GM10847 (cell line): ENCODE results near the gene MAGIX.

Source experiments
- POLR2A ChIP-seq: IDR thresholded peaks from 2 replicates; pipeline ENCODE4 v1.6.1; 2011; ENCODE audit not compliant: insufficient read length; ENCODE audit errors: extremely low read depth

MAGIX gene

DNA sequence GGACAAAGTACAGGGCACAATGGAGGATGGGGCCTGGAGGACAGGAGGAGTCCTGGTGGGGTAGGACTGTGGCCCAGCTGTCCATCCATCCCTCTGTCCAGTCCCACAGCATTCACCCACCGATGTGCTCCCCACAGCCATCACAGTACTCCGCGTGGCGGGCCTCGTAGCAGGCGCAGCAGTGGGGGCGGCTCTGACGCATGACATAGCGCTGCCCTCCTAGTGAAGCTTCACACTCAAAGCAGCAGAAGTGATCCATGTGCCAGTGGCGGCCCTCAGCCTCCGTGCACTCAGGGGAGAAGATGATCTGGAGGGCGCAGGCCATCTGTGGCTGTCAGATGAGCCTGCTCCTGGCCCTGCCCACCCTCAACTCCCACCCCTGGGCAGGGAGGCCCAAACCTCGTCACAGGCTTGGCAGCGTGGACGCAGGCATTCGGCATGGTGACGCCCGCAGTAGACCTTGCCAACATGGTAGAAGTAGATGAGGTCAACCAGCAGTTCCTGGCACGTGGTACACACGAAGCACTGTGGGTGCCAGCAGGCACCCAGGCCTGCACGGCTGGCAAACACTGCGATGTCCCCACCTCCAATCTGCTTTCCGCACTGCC is 15.4 kb downstream of the MAGIX start:
- no peak for TF ChIP-seq POLR2A

DNA sequence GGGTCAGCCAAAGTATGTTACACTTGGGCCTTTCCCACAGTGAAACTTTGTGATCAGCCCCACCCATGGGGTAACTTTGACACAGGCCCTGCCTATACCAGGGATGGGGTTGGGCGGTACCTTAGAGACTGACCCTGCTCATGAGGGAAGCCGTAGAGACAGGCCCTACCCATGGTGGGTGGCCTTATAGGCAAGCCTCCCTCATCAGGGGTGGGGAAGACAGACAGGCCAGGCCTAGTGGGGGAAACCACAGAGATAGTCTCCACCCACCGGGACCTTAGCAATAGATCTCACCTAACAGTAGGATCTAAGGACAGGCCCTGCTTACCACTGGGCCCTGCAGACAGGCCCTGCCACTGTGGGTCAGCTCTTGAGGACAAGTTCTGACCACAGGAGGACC is 16.0 kb downstream of the MAGIX start:
- TF ChIP-seq POLR2A, result no peak

DNA sequence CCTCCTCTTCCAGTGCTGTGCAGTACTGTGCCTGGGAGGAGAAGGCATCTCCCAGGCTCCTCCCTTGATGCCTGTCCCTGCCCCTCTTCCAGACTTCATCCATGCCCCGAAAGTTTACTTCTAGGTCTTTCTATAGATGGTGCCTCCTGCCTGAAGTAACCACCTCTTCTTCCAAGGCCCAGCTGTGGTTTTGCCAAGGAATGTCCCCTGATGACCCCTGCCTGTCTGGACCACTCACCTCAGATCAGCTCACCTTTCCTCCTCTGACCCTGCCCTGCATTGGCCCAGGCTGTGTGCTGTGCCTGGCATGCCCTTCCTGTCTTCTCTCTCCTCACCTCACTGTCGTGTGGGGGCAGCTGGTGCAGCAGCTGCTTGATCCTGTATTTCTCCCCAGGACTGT is 16.8 kb downstream of the MAGIX start:
- TF ChIP-seq POLR2A, result no peak

DNA sequence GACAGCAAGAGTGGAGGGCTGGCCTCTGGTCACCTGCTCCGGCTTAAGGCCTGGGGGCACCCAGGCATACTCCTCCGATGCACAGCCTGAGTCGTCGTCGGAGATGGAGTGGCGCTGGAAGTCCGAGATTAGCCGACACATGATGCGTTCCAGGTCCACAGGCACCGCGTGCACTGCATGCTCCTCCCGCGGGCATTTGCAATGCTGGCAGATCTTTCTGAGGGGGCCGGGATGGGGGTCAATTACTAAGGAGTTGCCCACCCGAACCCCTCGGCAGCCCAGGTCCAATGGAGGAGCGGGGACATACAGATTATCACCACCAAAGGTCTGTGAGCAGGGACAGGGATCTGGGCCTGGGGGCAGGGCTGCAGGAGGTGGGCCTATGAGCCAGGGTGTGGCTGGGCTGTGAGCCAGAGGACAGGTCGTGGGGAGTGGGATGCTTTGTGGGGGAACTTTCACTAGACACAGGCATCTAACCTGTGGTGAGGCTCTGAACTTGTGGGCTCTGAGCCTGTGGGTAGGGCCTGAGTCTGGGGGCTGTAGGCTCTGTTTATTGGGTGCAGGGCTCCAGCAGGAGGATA is 21.2 kb downstream of the MAGIX start:
- no peak for TF ChIP-seq POLR2A

DNA sequence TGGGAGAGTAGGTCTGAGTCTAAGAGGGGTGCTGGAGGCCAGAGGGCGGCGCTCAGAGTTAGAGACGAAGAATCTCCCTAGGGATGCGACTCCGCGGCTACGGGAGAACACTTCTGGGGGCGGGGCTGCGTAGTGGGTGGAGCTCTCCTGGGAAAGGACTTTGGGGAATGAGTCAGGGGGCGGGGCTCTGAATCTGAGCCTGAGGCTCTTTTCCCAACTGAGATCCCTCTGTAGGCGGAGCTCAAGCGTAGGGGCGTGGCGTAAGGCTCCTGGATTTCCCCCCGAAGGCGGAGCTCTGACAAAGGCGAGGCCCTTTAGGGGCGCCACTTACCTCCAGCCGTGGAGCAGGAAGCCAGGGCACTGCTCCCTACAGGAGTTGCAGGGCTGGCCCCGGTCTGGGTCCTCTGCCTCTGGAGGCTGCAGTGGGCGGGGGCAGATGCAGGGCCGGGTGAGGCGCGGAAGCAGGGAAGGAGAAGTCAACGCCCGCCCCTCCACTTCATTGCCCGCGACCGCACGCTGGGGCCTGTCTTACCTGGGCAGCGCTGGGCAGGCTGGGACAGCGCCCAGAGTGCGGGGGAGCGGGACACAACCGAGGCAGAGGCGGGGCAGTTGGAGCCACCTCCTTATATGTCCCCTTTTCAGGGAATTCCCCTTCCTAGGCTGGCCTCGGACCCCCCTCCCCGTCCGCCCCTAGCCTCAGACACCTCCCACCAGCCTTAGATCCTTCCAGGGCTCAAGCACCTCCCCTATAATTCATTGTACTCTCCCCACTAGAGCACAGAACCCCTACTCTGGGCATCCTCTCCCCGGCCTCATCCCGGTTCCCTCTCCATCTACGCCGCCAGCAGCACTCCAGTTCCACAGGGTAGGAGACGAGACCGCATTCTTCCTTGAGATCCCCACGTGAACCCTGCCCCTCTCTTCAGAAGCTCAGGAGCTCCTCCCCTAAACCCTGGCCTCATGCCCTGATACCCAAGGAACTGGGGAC is 22.0 kb downstream of the MAGIX start:
- TF ChIP-seq POLR2A, result no peak

DNA sequence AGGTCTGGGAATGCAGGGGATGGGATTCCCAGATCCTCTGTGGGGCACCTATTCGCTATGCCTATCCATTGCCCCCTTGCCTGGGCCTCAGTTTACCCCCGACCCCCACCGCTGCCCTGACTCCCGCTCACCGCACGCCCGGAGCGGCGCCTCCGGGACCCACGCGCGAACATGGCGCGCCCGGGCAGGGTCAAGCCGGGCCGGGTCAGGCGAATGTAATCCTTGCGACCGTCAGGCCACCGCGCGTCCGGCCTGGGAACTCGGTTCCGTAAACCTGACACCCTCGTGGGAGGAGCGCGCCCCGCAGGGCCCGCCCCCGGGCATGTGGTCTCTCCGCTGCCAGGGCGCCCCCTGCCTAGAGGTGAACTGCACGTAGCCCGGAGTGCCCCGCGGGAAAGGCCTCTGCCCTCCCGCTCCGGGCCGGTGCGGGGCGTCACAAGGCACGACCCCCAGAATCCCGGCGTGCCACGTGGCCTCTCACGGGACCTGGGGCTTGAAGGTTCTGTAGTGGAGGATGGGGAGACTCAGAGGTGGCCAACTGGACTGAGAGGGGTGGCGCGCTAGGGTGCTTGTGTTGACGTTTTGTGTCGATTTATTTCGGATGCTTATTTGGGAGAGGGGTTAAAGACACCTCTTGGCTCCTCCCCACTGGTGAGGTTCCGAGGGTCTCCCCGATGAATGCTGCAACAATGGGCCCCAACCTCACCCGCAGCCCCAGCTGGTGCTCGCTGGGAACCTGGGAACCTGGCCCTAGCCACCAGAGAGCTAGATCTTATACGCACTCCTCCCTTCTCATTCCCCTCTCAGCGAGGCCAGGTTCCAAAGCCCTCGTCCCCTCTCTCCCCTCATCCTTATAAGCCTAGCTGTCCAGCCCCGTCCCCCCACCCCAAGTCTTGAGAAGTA is 23.8 kb downstream of the MAGIX start, which contains the start of gene PRICKLE3:
Gene PRICKLE3 (minus strand): TSS at position 249 of the 903 bp plus-strand sequence. CDS start 76 bp downstream, at position 173.
- TF ChIP-seq POLR2A, result peak; percentile 63

DNA sequence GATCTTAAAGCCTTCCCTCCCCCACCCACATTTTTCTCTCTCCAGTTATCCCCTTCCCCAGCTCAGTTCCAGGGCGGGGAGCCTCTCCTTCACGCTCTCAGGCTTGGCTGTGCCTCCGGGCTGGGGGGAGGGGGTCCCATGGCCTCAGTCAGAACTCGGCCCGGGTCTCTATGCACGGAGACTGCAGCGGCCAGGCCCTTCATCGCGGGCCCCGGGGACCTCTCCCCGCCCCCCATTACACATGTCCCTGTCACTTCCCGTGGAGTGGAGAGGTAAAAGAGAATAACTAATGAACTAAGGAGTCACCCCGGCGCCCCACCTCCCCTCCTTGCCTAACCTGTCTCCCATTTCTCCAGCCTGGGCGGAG is 24.5 kb downstream of the MAGIX start:
- TF ChIP-seq POLR2A, result no peak

DNA sequence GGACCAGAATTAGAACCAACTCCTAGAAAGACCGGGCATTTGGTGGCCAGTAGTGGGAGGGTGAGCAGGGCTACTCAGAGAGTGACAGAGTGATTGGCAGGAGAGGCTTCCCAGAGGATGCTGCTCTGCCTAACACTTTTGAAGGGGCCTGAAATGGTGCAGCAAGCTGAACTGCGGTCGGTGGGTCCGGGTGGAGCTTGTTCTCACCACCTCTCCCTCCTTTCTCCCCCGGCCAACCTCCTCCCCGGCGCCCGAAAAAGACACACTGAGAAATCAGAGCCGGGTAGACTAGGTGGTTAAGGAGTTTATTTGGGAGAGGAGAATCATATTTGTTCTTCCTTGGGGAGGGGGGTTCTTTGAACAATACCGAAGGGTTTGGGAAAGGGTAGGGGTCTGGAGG is 25.0 kb downstream of the MAGIX start:
- no peak for TF ChIP-seq POLR2A

DNA sequence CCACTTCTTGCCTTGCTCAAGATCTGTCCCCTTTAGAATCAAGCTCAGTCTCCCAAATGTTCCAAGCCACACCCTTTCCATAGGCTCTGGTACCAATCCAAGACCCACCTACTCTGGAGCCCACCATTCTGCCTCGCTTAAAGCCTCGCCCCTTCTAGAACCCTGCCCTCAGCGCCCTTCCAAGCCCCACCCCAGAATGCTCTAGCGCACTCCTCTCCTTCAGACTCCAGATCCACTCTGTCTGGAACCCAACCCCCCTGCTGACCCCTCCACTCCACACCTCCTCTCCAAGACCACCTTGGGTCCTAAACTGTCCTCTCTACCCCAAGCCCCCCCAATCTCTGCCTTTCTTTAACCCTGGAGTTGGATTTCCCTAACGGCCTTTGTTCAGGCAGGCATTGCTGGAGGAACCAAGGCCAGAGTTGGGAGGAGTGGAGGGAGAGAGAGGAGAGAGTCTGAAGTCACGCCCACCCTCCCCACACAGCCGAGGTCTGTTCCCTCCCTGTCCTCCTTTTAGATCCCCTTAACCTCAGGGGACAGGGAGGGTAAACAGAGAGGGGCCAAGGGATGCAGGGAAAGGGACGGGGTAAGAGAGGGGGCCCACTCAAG is 26.0 kb downstream of the MAGIX start:
- TF ChIP-seq POLR2A, result no peak

DNA sequence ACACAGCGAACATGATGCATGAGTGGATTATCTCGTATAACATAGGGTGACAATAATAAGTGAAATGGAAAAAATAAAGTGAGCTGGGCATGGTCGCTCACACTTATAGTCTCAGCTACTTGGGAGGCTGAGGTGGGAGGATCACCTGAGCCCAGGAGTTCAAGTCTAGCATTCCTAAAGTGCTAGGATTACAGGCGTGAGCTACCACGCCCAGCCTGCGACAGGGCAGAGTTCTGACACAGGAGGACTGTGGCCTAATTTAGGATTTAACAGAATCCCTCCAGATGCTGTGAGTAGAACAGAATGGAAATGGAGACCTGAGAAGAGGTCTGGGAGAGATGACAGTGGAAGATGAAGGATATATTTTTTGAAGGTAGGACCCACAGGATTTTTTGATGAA is 27.0 kb downstream of the MAGIX start:
- no peak for TF ChIP-seq POLR2A

DNA sequence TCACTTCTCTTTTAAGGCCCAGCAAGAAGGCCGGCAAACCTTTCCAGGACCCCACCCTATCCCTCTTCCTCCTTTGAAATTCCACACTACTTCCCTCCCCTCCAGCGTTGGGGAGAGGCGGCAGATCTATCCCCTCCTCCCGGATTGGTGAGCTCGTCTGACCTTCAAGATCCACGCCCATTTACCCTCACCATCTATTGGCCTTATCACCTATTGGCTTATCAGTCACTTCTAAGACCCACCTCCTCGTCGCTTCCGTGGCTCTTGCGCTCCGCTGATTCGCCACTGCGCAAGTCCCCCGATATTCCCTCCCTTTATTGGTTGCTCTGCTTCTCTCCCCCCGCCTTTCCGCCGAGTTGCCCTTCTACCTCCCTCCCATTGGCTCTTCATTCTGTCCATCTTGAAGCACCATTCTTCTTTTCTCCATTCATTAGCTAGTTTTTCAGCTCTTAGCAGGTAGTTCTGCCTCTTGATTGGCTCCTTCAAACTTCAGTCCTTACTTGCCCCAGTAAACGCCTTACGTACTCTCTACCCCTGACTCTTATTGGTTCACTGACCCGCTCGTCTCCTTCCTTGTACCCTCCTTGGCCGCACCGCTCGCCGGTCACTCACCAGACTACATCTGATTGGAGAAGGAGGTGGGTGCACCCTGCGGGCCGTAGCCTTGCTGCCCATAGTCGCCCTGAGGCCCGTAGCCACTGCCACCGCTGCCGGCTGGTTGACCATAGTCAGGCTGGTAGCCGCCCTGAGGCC is 28.4 kb downstream of the MAGIX start:
- TF ChIP-seq POLR2A, result peak; percentile 77

DNA sequence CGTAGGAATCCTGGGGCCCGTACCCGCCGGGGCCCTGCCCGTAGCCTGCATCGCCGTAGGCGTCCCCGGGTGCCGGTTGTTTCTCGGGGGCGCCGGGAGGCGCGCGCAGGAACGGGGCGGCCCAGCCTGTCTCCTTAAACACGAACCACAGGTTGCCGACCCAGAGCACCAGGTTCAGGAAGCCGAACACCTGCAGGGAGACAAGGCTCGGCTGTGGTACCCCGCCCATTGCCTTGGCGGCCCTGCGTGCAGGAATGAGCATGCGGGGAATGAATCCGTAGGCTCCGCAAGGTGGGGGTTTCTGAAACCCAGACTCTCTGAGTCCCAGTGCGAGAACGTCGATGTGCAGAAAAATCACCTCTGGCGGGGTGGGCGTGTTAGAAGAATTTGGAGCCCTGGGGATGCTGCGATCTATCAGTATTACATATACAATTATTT is 29.0 kb downstream of the MAGIX start:
- no peak for TF ChIP-seq POLR2A

DNA sequence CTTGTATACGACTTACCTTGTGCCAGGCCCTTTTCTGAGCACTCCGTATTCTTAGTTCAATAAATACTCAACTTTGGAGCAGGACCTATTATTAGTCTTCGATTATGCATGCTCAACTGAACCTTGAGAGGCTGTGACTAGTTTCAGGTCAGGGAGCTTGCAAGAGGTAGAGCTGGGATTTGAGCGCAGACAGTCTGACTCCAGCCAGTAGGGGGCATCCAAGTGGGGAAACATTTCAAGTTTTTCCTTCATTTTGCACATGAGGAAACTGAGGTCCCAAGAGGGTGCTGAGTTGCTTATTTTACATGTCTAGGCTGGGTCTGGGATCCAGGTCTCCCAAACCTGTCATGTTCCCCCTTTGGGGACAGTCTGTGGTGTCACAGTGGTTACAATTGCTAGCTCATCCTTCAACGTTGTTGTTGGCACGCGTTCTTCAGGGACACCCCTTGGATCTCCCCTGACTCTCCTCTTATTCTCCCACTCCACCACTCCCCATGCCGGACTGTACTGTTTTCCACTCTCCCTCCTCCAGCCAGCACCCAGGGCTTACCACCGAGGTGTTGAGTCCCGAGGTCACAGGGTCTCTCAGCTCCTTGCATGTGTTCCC is 30.3 kb downstream of the MAGIX start:
- TF ChIP-seq POLR2A, result no peak

DNA sequence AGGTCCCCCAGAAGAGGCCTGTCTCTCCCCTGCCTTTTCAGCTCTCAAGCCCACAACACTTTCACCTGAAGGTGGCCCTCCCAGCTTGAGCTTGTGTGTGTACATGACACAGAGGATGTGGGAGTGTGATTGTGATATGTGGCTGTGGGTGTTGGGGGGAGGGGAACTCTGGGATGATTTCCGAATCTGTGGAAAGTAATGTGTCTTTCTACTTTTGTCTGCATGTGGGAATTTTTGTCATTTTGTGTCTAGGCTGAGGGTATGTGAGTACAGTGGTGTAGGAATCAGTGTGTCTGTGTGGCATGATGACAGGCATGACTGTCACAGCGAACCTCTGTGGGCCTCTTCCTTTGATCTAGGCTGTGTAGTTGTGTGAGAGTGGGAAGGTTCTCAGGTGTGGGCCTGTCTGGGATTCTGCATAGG is 31.0 kb downstream of the MAGIX start:
- no peak for TF ChIP-seq POLR2A

DNA sequence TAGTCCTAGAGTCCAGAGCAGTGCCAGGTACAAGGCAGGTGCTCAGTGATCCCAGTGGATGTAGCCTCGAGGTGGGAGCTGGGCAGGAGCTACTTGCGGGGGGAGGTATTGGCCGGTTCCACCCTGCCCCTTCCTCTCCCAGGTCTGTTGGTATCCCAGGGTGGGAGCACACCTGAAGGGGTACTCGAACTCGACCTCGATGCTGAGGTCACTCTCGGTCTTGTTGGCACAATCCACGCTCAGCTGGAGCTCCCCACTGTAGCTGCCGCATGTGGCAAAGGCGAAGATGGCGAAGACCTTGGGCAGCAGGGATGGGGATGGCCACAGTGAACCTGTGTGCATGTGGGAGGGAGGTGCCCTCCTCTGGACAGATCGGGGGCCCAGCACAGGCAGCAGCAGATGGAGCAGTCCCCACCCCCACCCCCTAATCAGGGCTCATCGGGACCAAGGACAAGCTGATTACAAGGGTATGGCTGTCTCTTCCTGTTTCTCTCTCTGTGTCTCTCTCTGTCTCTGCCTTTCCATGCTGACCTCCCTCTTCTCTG is 35.1 kb downstream of the MAGIX start:
- TF ChIP-seq POLR2A, result no peak
